NCI-H2196 (cell line): ENCODE results near the gene POTEH.
"Not testable (repeated sequence)": the region's sequence is repeated elsewhere in the genome, so short reads cannot be mapped to it uniquely, and the experiment has no call there.

Source experiments
- DNase-seq: peaks from one replicate; lab custom pipeline; 2025; ENCODE audit not compliant: unreplicated experiment; lab: John Stamatoyannopoulos, UW

POTEH gene

GRCh38 chr22:15734411-15734810 lies 44.6 kb downstream of the POTEH start:
- DNase-seq: not testable (repeated sequence)

GRCh38 chr22:15738157-15738908 lies 48.5 kb downstream of the POTEH start:
- DNase-seq: not testable (repeated sequence)

GRCh38 chr22:15738909-15739391 lies 49.1 kb downstream of the POTEH start:
- not testable (repeated sequence) for DNase-seq

GRCh38 chr22:15747636-15748323 lies 58.0 kb downstream of the POTEH start:
- DNase-seq: not testable (repeated sequence)

GRCh38 chr22:15749181-15749970 lies 59.5 kb downstream of the POTEH start:
- DNase-seq: not testable (repeated sequence)

GRCh38 chr22:15759443-15760097 lies 69.7 kb downstream of the POTEH start:
- not testable (repeated sequence) for DNase-seq

GRCh38 chr22:15760388-15761150 lies 70.7 kb downstream of the POTEH start:
- DNase-seq: not testable (repeated sequence)

- not testable (repeated sequence) for DNase-seq
Measured at GRCh38 chr22:15761151-15761777, 71.4 kb downstream of the POTEH start.

GRCh38 chr22:15763559-15763958 lies 73.7 kb downstream of the POTEH start:
- DNase-seq: not testable (repeated sequence)
